GM12878 (cell line): ENCODE results near the gene CCDC24. TPM values are rescaled to one million over a fixed set of nuclear protein-coding genes. Genes with fewer than 3 reads are reported as not detected.

Source experiments
- ATAC-seq: fragments of 200-7000 bp; cut with Tn5 transposase; 3 replicates; pipeline ENCODE4 v1.9.1; 2020; ENCODE audit warnings: mild to moderate bottlenecking, moderate library complexity
- BruUV-seq: library from RNA; stranded (reverse); fragments of 400-500 nt; replicated peaks from 2 replicates; lab custom pipeline; 2021; lab: Mats Ljungman, UMichigan
- CTCF ChIA-PET: fragments of 300-600 bp; sonication (Branson Sonifier 250); formaldehyde crosslinking; extraction: SDS; loops from one replicate; lab custom pipeline; 2021; ENCODE audit warnings: inconsistent platforms; lab: Yijun Ruan, JAX
- POLR2A ChIA-PET: fragments of 350-600 bp; formaldehyde crosslinking; extraction: SDS; loops from one replicate; lab custom pipeline; 2021; ENCODE audit warnings: inconsistent platforms; lab: Charles Lee
- RAD21 ChIA-PET: fragments of 300-600 bp; sonication (Branson Sonifier 250); formaldehyde crosslinking; loops from one replicate; lab custom pipeline; 2023; ENCODE audit warnings: antibody characterized with exemption; ENCODE audit not compliant: unreplicated experiment; lab: Charles Lee
- SMC1A ChIA-PET: fragments of 300-600 bp; sonication (Branson Sonifier 250); formaldehyde crosslinking; loops from one replicate; lab custom pipeline; 2023; ENCODE audit not compliant: unreplicated experiment, uncharacterized antibody; lab: Charles Lee
- DNase-seq: peaks from one replicate; pipeline ENCODE4 v3.0.0-alpha.2; 2011; ENCODE audit warnings: low read depth, low spot score
- FAIRE-seq: peaks from 3 replicates; lab custom pipeline; 2011; peaks lifted over from hg19 to GRCh38; lab: Jason Lieb, UNC
- H2AFZ ChIP-seq: 2 replicates; pipeline ENCODE4 v1.6.0; 2011; ENCODE audit warnings: low read depth, low read length, control low read depth; ENCODE audit not compliant: control insufficient read depth
- H3K27ac ChIP-seq: 2 replicates; pipeline ENCODE4 v1.5.1; 2011; ENCODE audit warnings: control low read depth; ENCODE audit not compliant: control insufficient read depth, insufficient read depth
- H3K27me3 ChIP-seq, 2 experiments: replicated peaks in 1 of 2; 2 replicates each; pipeline versions ENCODE4 v1.6.0 to v1.6.1; 2011; ENCODE audit warnings: low read length in 1 of 2; ENCODE audit not compliant: control insufficient read depth in 2 of 2, insufficient read depth in 2 of 2
- H3K36me3 ChIP-seq, 2 experiments: 2 replicates each; pipeline ENCODE4 v1.5.1; 2011; ENCODE audit warnings: low read length in 1 of 2; ENCODE audit not compliant: control insufficient read depth in 2 of 2, insufficient read depth in 2 of 2
- H3K4me1 ChIP-seq: 2 replicates; pipeline ENCODE4 v1.6.1; 2011; ENCODE audit warnings: mild to moderate bottlenecking, low read length, moderate library complexity, mixed read lengths; ENCODE audit not compliant: control insufficient read depth, insufficient read depth
- H3K4me2 ChIP-seq: 2 replicates; pipeline ENCODE4 v1.6.0; 2011; ENCODE audit warnings: control low read depth; ENCODE audit not compliant: control insufficient read depth, insufficient read depth
- H3K4me3 ChIP-seq: fragments of 200-600 bp; sonication (generic); 2 replicates; pipeline ENCODE4 v1.5.1; 2016
- H3K79me2 ChIP-seq: 2 replicates; pipeline ENCODE4 v1.6.0; 2011; ENCODE audit warnings: low read length; ENCODE audit not compliant: control insufficient read depth, insufficient read depth
- H3K9ac ChIP-seq: 2 replicates; pipeline ENCODE4 v1.8.0; 2011; ENCODE audit warnings: low read length, control low read depth, mixed read lengths; ENCODE audit not compliant: control insufficient read depth, insufficient read depth
- H3K9me3 ChIP-seq: replicated peaks from 3 replicates; pipeline ENCODE4 v1.5.1; 2011; ENCODE audit warnings: mild to moderate bottlenecking, low read length; ENCODE audit not compliant: control insufficient read depth, insufficient read depth
- H4K20me1 ChIP-seq: 2 replicates; pipeline ENCODE4 v1.6.0; 2011; ENCODE audit not compliant: control insufficient read depth, insufficient read depth
- POU2F2 ChIP-seq: IDR thresholded peaks from 3 replicates; pipeline ENCODE4 v1.6.1; 2011; ENCODE audit warnings: low read depth, mild to moderate bottlenecking, low read length, borderline replicate concordance
- SUPT20H ChIP-seq: IDR thresholded peaks from 2 replicates; pipeline ENCODE4 v1.6.1; 2011; ENCODE audit warnings: low read depth, mild to moderate bottlenecking, low read length, moderate library complexity, borderline replicate concordance; ENCODE audit not compliant: control insufficient read depth
- ZBTB40 ChIP-seq: fragments of 450-650 bp; IDR thresholded peaks from 2 replicates; pipeline ENCODE4 v1.6.1; 2016; ENCODE audit warnings: mild to moderate bottlenecking, moderate library complexity, borderline replicate concordance
- WGBS: methylation state at CpG from one replicate; pipeline ENCODE4 v1.1.6; 2016; ENCODE audit warnings: low lambda C conversion rate; ENCODE audit not compliant: insufficient replicate concordance, insufficient coverage; ENCODE audit errors: missing lambda C conversion rate; 5-methylcytosine and 5-hydroxymethylcytosine counted together
- in situ Hi-C: fragments of 300-500 bp; cut with MboI; formaldehyde crosslinking; loops from 9 replicates; pipeline ENCODE4 v1.14.3; 2018; ENCODE audit warnings: mixed read lengths
- intact Hi-C: fragments of 100-400 bp; cut with micrococcal nuclease; formaldehyde crosslinking; loops from one replicate; pipeline ENCODE4 v1.14.2; 2022; ENCODE audit not compliant: unreplicated experiment
- polyA plus RNA-seq, 11 experiments: library from polyadenylated mRNA; depleted of rRNA in 4 of 11; unstranded in 6 of 11; stranded (reverse) in 5 of 11; fragments of >200 nt; fragmentation: Nextera tagmentation in 4 of 11; fragmentation: Illumina TruSeq in 1 of 11; extraction: Ambion mirVana in 4 of 11; extraction: Trizol in 1 of 11; gene quantifications; 1 replicate in 1 of 11; 2 replicates in 10 of 11; pipeline versions ENCODE4 v1.2.1 to v1.2.3, GENCODE V29; 2011 to 2016; ENCODE audit warnings: inconsistent platforms in 2 of 11, missing spikeins in 2 of 11, low read depth in 1 of 11
- total RNA-seq, 4 experiments: library from RNA; depleted of rRNA in 3 of 4; stranded (reverse); fragments of >200 nt in 3 of 4; fragmentation: Illumina TruSeq in 1 of 4; extraction: Trizol in 1 of 4; gene quantifications; 2 replicates each; pipeline versions ENCODE4 v1.2.1 to v1.2.3, GENCODE V29; 2013 to 2021
- TF ChIP-seq, protein P1 (sequence below): fragments of 450-650 bp; formaldehyde crosslinking; IDR thresholded peaks from 2 replicates; pipeline ENCODE4 v1.4.0; 2020; ENCODE audit warnings: mild to moderate bottlenecking, moderate library complexity

The CCDC24 gene
- total and polyA plus RNA-seq, 10 of the 15 experiments (the other 5 are each of a cell fraction or from before 2014, with no cell fraction given) = 0.18 to 3.1 (median 1.6) TPM; not detected in 1

- Histone ChIP-seq H3K4me2 (no peak overlapping the region), H2AFZ (no peak overlapping the region), H3K4me3 (no peak overlapping the region), H3K27ac (no peak overlapping the region), H4K20me1 (no peaks in the 10 kb centered on the region)
- BruUV-seq = no TSS peak
- SMC1A ChIA-PET = no interaction called here
- no peak for ATAC-seq
- no peak for TF ChIP-seq SUPT20H
- no peak for TF ChIP-seq ZBTB40
- TF ChIP-seq, protein P1, sequence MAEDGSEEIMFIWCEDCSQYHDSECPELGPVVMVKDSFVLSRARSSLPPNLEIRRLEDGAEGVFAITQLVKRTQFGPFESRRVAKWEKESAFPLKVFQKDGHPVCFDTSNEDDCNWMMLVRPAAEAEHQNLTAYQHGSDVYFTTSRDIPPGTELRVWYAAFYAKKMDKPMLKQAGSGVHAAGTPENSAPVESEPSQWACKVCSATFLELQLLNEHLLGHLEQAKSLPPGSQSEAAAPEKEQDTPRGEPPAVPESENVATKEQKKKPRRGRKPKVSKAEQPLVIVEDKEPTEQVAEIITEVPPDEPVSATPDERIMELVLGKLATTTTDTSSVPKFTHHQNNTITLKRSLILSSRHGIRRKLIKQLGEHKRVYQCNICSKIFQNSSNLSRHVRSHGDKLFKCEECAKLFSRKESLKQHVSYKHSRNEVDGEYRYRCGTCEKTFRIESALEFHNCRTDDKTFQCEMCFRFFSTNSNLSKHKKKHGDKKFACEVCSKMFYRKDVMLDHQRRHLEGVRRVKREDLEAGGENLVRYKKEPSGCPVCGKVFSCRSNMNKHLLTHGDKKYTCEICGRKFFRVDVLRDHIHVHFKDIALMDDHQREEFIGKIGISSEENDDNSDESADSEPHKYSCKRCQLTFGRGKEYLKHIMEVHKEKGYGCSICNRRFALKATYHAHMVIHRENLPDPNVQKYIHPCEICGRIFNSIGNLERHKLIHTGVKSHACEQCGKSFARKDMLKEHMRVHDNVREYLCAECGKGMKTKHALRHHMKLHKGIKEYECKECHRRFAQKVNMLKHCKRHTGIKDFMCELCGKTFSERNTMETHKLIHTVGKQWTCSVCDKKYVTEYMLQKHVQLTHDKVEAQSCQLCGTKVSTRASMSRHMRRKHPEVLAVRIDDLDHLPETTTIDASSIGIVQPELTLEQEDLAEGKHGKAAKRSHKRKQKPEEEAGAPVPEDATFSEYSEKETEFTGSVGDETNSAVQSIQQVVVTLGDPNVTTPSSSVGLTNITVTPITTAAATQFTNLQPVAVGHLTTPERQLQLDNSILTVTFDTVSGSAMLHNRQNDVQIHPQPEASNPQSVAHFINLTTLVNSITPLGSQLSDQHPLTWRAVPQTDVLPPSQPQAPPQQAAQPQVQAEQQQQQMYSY = no peak
- no peak for TF ChIP-seq POU2F2
- TF ChIP-seq, all 136 proteins: peak for 0
- no peaks in the 10 kb centered on the region for H3K4me1 ChIP-seq
- H3K36me3 ChIP-seq = no peaks in the 10 kb centered on the region
- DNase-seq (no peak), FAIRE-seq (no peak)
- H3K27me3 ChIP-seq = no peaks in the 10 kb centered on the region
- POLR2A ChIA-PET = no interaction called here
- no peak overlapping the region for H3K9ac ChIP-seq
- RAD21 ChIA-PET = no interaction called here
- H3K79me2 ChIP-seq = no peaks in the 10 kb centered on the region
- intact Hi-C loops (no loop called here), in situ Hi-C loops (no loop called here)
- no peaks in the 10 kb centered on the region for H3K9me3 ChIP-seq
- 80% methylated on average over 6 of the region's 6 CpGs for WGBS
- CTCF ChIA-PET = interaction anchor here (1.6 to 2.9 kb wide), 2 partner anchors 15 to 28 kb away, joined by 5 to 9 read pairs; no protein-coding TSS in a partner anchor
Measured at GRCh38 chr1:44020464-44020863, 29.1 kb downstream of the CCDC24 start.
